Esophagus muscularis mucosa (tissue), 4 donors: ENCODE results near the gene ASXL3.

Experiments
- EP300 ChIP-seq: sonication (generic); formaldehyde crosslinking; IDR thresholded peaks from one replicate; pipeline ENCODE4 v1.6.1; 2017; ENCODE audit warnings: antibody characterized with exemption
- POLR2A ChIP-seq: fragments of 450-650 bp; IDR thresholded peaks from one replicate; pipeline ENCODE4 v1.6.1; 2017; ENCODE audit warnings: antibody characterized with exemption, moderate library complexity, mild to moderate bottlenecking, low read depth
- POLR2AphosphoS5 ChIP-seq, 2 donors: sonication (generic); formaldehyde crosslinking; IDR thresholded peaks; one replicate each; pipeline ENCODE4 v1.6.1; 2017; ENCODE audit warnings: antibody characterized with exemption in 2 of 2
- TF ChIP-seq, protein P1 (sequence below), 3 experiments: fragments of 200-600 bp in 2 of 3; fragments of 450-650 bp in 1 of 3; sonication (generic) in 2 of 3; IDR thresholded peaks; one replicate each; pipeline ENCODE4 v1.5.1; 2017 to 2019; ENCODE audit warnings: antibody characterized with exemption in 3 of 3, mild to moderate bottlenecking in 2 of 3, moderate library complexity in 1 of 3

DNA sequence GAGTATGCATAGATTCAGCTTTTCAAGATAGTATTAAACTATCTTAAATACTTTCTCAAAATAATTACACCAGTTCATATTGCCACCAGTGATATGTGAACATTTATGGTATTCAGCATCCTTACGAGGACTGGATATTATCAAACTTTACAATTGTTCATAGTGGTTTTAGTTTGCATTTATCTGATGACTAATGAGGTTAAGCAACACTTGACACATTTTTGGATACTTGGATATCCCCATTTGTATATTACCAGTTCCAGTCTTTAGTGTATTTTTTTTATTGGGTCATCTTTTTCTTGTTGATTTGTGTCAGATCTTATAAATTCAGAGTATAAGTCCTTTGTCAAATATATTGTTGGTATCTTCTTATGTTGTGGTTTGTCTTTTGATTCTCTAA lies 128.4 kb downstream of the ASXL3 start:
- TF ChIP-seq, protein P1, sequence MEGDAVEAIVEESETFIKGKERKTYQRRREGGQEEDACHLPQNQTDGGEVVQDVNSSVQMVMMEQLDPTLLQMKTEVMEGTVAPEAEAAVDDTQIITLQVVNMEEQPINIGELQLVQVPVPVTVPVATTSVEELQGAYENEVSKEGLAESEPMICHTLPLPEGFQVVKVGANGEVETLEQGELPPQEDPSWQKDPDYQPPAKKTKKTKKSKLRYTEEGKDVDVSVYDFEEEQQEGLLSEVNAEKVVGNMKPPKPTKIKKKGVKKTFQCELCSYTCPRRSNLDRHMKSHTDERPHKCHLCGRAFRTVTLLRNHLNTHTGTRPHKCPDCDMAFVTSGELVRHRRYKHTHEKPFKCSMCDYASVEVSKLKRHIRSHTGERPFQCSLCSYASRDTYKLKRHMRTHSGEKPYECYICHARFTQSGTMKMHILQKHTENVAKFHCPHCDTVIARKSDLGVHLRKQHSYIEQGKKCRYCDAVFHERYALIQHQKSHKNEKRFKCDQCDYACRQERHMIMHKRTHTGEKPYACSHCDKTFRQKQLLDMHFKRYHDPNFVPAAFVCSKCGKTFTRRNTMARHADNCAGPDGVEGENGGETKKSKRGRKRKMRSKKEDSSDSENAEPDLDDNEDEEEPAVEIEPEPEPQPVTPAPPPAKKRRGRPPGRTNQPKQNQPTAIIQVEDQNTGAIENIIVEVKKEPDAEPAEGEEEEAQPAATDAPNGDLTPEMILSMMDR (IDR thresholded peaks at IDR 0.05): no peak
- no peak for TF ChIP-seq POLR2A
- no peak for TF ChIP-seq EP300
- TF ChIP-seq POLR2AphosphoS5 (IDR thresholded peaks at IDR 0.05): no peak
